Activated CD8-positive, alpha-beta memory T cell treated with anti-CD3 and anti-CD28 coated beads for 36 hours (primary cell): ENCODE data around the gene CA7. TPM values are rescaled to one million over a fixed set of nuclear protein-coding genes. Genes with fewer than 3 reads are reported as not detected.
"Not testable (repeated sequence)": the region's sequence is repeated elsewhere in the genome, so short reads cannot be mapped to it uniquely, and the experiment has no call there.

Experiments
- CTCF ChIA-PET: fragments of 350-600 bp; sonication (Branson Sonifier 250); formaldehyde crosslinking; loops from one replicate; lab custom pipeline; 2021; ENCODE audit warnings: antibody characterized with exemption; lab: Charles Lee
- POLR2A ChIA-PET: fragments of 350-600 bp; sonication (Branson Sonifier 250); formaldehyde crosslinking; loops from one replicate; lab custom pipeline; 2021; ENCODE audit warnings: antibody characterized with exemption; lab: Charles Lee
- total RNA-seq, 2 experiments: library from RNA; stranded (reverse); gene quantifications; one replicate each; pipeline ENCODE4 v1.2.3, GENCODE V29; 2021

CA7 gene
- total RNA-seq, 2 experiments from 2014 or later: not detected

- ChIA-PET CTCF (interaction anchor here (1.4 to 1.5 kb wide), 3 partner anchors 10 to 52 kb away, joined by 3 to 5 read pairs (median 4); partner anchors contain the start of gene NAE1), POLR2A (no interaction called here)
Observed at GRCh38 chr16:66882702-66883101, 38.5 kb downstream of the CA7 start.

DNA sequence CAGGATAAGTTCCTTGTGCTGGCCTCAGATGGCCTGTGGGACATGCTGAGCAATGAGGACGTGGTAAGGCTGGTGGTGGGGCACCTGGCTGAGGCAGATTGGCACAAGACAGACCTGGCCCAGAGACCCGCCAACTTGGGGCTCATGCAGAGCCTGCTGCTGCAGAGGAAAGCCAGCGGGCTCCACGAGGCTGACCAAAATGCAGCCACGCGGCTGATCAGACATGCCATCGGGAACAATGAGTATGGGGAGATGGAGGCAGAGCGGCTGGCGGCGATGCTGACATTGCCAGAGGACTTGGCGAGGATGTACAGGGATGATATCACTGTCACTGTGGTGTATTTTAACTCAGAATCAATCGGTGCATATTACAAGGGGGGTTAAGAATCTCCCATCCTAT is 41.3 kb downstream of the CA7 start:
- ChIA-PET POLR2A (no interaction called here), CTCF (no interaction called here)

- ChIA-PET CTCF (no interaction called here), POLR2A (no interaction called here)
Observed at GRCh38 chr16:66886321-66886720, 42.1 kb downstream of the CA7 start.

- POLR2A ChIA-PET: no interaction called here
- CTCF ChIA-PET: no interaction called here
Observed at GRCh38 chr16:66886914-66887313, 42.7 kb downstream of the CA7 start.

- POLR2A ChIA-PET: no interaction called here
- CTCF ChIA-PET: interaction anchor here (0.5 to 4.4 kb wide), 3 partner anchors 9 to 137 kb away, joined by 3 to 21 read pairs (median 3); partner anchors contain the start of gene PDP2
Observed at GRCh38 chr16:66888647-66889615, 44.7 kb downstream of the CA7 start.

- CTCF ChIA-PET: interaction anchor here (0.5 to 4.4 kb wide), 3 partner anchors 9 to 136 kb away, joined by 3 to 21 read pairs (median 3); partner anchors contain the start of gene PDP2
- POLR2A ChIA-PET: no interaction called here
Observed at GRCh38 chr16:66889622-66890021, 45.4 kb downstream of the CA7 start.

DNA sequence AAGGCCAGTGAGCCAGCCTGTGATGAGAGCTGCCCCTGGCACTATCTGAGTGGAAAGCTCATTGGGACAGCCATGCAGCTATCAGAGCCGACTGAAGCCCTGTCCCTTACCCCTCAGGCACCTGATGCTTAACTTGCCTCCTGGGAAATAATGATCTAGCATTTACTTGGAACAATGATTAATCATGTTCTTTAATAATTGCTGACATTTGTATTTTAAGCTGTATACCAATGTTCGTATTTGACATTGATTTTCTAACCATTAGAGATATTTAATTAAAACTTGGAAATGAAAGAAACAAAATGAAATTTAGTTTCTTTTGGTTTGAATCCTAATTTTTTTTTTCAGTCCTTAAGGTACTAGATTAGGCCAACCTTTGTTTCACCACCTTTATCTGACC is 46.6 kb downstream of the CA7 start:
- POLR2A ChIA-PET: no interaction called here

GRCh38 chr16:66891360-66891759 is 47.1 kb downstream of the CA7 start:
- POLR2A ChIA-PET: no interaction called here
- CTCF ChIA-PET: interaction anchor here (2.1 to 4.4 kb wide), 2 partner anchors 11 to 15 kb away, joined by 5 to 21 read pairs; partner anchors contain the start of gene PDP2

More for the DNA sequence above, 46.6 kb downstream of the CA7 start:
- CTCF ChIA-PET: interaction anchor here (0.5 to 4.4 kb wide), 4 partner anchors 10 to 128 kb away, joined by 3 to 21 read pairs (median 4); partner anchors contain the start of gene PDP2

DNA sequence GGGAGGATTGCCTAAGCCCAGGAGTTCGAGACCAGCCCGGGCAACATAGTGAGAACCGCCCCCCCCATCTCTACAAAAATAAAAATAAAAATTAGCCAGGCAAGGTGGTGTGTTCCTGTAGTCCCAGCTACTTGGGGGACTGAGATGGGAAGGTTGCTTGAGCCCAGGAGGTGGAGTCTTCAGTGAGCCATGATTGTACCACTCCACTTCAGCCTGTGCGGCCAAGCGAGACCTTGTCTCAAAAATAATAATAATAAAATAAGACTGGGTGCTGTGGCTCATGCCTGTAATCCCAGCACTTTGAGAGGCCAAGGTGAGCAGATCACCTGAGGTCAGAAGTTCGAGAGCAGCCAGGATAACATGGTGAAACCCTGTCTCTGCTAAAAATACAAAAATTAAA is 47.6 kb downstream of the CA7 start:
- ChIA-PET POLR2A (no interaction called here), CTCF (interaction anchor here (0.6 to 4.4 kb wide), 5 partner anchors 11 to 97 kb away, joined by 3 to 21 read pairs (median 3); partner anchors contain the start of genes CES4A and PDP2)

GRCh38 chr16:66894055-66894454 is 49.8 kb downstream of the CA7 start:
- ChIA-PET CTCF (interaction anchor here (0.6 to 2.8 kb wide), 2 partner anchors 16 to 1110 kb away, joined by 4 to 8 read pairs; no protein-coding TSS in a partner anchor), POLR2A (no interaction called here)

- POLR2A ChIA-PET: no interaction called here
Observed at GRCh38 chr16:66894948-66895688, 50.9 kb downstream of the CA7 start.

GRCh38 chr16:66895689-66895979 is 51.4 kb downstream of the CA7 start:
- ChIA-PET POLR2A (no interaction called here), CTCF (interaction anchor here (1.0 to 2.8 kb wide), 11 partner anchors 9 to 289 kb away, joined by 3 to 14 read pairs (median 6); partner anchors contain the start of gene CDH16)

More at GRCh38 chr16:66894948-66895688, 50.9 kb downstream of the CA7 start:
- CTCF ChIA-PET: interaction anchor here (0.7 to 2.8 kb wide), 13 partner anchors 9 to 290 kb away, joined by 3 to 14 read pairs (median 5); partner anchors contain the start of gene CDH16

DNA sequence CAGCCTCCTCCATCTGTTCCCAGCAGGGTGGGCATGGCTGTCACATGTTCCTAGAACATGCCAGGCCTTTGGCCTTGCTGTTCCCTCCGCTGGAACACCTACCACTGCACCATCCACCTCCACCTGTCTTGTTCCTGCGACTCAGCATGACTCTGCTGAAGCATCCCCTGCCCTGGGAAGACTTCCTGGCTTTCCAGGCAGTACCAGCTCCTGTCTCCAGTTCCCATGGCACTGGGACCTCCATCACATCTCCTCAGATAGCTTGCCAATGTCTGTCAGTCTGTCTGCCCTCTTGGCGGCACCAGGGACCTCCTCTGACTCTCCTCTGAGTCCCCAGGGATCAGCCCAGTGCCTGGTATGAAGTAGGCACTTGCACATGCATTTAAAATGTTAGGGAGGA is 51.8 kb downstream of the CA7 start:
- ChIA-PET POLR2A (no interaction called here), CTCF (interaction anchor here (1.0 to 2.8 kb wide), 9 partner anchors 9 to 289 kb away, joined by 4 to 14 read pairs (median 8); partner anchors contain the start of gene CDH16)

DNA sequence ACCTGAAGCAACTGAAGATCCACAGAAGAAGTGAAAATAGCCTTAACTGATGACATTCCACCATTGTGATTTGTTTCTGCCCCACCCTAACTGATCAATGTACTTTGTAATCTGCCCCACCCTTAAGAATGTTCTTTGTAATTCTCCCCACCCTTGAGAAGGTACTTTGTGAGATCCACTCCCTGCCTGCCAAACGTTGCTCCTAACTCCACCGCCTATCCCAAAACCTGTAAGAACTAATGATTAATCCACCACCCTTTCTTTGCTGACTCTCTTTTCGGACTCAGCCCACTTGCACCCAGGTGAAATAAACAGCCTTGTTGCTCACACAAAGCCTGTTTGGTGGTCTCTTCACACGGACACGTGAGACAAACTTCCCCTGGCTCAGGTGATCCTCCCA is 52.5 kb downstream of the CA7 start:
- CTCF ChIA-PET: interaction anchor here (1.2 to 2.8 kb wide), 3 partner anchors 13 to 31 kb away, joined by 7 to 14 read pairs (median 8); partner anchors contain the start of gene PDP2
- POLR2A ChIA-PET: not testable (repeated sequence)

- CTCF ChIA-PET: no interaction called here
- POLR2A ChIA-PET: no interaction called here
Observed at GRCh38 chr16:66898207-66898606, 54.0 kb downstream of the CA7 start.

DNA sequence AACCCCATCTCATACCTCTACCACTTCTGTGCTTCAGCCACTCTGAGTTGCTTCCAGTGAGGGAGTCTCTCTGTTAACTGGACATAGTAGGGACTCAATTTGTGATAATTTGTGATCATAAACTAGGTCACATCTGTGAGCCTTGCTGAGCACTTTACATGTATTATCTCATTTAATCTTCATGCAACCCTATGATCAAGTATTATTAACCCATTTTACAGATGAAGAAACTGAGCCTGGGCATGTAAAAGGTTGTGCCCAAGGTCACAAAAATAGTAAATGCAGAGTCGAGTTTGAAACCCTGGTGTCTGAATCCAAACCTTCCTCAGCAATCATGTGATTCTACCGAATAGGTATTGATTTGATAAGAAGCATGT is 54.7 kb downstream of the CA7 start:
- POLR2A ChIA-PET: no interaction called here

DNA sequence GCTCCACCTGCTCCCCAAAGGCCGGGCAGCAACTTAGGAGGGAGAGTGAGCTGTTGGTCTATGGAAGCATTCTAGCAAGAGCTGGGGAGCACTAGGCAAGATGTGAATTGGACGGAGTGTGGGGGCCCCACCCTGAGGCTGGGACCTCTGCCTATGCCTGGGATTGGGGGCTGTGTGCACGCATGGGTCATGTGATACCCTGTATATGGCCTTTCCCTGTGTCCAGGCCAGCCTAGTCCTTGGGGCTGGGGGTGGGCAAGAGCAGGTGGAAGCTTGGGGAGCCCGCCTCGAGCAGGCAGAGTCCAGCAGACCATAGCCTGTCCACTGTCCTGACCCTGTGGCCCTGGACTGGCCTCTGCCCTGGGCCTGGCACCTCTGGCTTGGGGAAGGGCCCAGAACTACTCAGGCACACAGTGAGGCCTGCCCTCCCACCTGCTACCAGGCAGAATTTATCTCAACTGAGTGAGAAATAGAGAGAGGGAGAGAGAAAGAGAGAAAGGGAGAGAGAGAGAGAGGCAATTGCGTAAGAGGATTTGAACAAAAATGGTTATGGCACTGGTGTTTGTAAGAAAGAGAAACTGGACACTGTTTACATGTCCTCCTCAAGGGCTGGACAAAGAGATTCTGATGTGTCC is 55.2 kb downstream of the CA7 start:
- ChIA-PET CTCF (no interaction called here), POLR2A (no interaction called here)

More for the DNA sequence above, 54.7 kb downstream of the CA7 start:
- CTCF ChIA-PET: no interaction called here

- POLR2A ChIA-PET: no interaction called here
Observed at GRCh38 chr16:66899945-66900710, 55.9 kb downstream of the CA7 start.

More at GRCh38 chr16:66899945-66900710, 55.9 kb downstream of the CA7 start:
- CTCF ChIA-PET: interaction anchor here (0.8 to 1.2 kb wide), 2 partner anchors 11 to 43 kb away, joined by 3 read pairs; no protein-coding TSS in a partner anchor
